Stromal cell of bone marrow (primary cell): Measurements from ENCODE around the gene TAAR1.
"Not testable (repeated sequence)": the region's sequence is repeated elsewhere in the genome, so short reads cannot be mapped to it uniquely, and the experiment has no call there.

Experiments
- DNase-seq: peaks from one replicate; pipeline ENCODE4 v3.0.0-alpha.2; 2012; ENCODE audit warnings: low read depth

Gene TAAR1

DNA sequence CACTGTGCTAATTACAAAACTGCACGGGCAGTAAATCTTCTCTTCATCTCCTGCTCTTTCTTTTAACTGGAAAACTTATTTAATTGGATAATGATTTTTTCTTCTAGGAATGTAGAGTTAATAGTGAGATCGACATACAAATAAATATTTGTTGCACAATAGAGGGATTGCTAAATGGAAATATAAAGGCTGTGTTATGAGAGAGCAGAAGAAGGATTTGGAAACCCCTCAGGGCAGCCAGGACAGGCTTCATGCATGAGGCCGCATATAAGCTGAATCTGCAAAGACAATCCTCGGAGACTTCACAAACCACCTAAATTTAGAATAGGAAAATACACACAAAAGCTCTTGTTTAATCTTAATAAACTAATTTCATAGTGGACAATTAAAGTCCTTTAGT, 2.9 kb upstream of the TAAR1 start:
- no peak for DNase-seq

DNA sequence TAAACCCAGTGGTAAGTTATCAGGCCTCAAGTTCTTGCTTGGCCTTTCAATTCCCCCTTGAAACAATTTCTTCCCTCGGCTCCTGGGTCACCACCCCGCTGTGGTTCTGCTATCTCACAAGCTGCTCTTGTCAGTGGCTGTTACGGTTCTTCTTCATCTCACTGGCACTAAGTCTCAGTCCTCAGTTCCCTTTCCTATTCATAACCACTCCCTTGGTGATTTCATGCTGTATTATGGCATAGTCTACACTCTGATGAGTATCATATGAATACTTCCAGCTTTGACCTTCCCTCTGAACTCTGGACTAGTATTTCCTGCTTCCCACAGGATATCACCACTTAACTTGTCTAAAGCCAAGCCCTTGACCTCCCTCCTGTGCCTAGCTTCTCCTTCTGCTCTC, 7.9 kb downstream of the TAAR1 start:
- DNase-seq, result no peak

DNA sequence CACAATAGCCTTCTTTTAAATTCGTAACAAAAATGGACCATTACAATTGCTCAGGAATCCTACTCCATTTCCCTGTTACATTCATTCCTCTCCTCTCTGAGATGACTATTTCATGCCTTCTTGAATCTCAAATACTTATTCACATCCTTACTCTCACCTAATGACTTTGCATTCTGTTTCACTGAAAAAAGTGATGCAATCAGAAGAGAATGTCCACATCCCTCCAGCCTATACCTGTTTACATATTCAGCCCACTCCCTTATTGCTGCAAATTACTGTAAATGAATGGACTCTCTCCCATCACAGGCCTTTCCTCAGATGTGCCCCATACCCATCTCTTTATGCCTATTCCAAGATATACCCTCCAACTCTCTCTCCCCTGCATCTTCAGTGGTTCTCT, 8.6 kb downstream of the TAAR1 start:
- DNase-seq, result no peak

DNA sequence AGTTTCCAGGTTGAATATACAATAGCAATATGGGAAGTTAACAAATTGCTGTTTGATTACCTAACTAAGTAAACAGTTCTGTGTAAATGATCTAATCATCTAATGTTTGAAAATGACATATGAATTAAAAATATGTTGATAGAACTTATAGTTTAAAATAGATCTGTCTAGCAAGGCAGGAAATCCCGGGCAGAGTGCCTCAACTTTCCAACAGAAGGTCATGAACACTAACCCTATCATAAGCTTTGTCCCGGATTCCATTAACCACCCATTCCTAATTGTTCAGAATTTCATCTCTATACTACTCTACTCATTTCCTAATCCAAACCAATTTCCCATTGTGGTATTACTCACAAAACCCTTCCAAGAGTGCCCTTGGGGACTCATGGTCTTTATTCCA, 10.2 kb downstream of the TAAR1 start:
- DNase-seq, result peak; percentile 43

DNA sequence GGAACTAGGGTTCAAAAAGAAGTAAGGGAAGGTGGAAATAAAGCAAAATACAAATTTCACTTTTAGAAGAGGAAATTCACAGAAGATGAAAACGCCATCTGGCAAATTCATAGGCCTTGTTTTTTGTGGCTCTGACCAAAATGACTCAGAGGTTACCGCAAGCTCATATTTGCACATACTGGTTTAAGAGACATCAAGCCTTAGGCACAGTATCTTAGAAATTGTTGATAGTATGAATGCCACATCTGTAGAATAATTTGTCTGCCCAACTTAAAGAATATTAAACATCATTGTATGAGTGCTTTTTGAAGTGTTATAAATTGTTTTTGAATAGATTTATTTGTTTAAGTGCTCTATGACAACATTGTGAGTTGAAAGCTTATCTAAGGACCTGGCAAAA, 10.6 kb downstream of the TAAR1 start:
- DNase-seq, result peak; percentile 59

DNA sequence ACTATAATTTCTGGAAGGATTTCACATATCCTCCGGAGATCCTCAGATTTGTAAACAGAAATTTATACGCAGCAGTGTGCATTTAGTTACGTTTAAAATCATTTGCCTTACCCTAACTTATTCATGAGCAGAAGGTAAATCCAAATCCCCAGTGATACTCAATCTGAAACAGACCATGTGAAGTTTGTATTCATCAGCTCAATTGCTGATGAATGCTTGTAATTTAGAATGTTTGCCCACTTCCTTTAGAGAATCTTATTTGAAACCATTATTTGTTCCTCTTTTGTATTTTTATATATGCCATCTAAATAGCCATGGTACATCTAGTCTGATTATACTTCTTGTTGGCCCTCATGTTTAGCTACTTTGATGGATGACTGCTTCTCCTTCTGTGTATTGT, 15.4 kb downstream of the TAAR1 start:
- DNase-seq, result no peak

DNA sequence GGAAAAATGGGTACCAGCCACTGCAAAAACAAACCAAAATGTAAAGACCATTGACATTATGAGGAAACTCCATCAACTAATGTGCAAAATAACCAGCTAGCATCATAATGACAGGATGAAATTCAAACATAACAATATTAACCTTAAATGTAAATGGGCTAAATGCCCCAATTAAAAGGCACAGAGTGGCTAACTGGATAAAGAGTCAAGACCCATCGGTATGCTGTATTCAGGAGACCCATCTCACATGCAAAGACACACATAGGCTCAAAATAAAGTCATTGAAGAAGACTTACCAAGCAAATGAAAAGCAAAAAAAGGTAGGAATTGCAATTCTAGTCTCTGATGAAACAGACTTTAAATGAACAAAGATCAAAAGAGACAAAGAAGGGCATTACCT, 21.8 kb downstream of the TAAR1 start:
- not testable (repeated sequence) for DNase-seq

DNA sequence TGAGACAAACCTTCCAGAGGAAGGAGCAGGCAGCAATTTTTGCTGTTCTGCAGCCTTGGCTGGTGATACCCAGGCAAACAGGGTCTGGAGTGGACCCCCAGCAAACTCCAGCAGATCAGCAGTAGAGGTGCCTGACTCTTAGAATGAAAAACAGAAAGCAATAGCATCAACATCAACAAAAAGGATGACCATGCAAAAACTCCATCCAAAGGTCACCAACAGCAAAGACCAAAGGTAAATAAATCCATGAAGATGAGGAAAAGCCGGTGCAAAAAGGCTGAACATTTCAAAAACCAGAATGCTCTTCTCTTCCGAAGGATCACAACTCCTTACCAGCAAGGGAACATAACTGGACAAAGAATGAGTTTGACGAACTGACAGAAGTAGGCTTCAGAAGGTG, 23.1 kb downstream of the TAAR1 start:
- not testable (repeated sequence) for DNase-seq

DNA sequence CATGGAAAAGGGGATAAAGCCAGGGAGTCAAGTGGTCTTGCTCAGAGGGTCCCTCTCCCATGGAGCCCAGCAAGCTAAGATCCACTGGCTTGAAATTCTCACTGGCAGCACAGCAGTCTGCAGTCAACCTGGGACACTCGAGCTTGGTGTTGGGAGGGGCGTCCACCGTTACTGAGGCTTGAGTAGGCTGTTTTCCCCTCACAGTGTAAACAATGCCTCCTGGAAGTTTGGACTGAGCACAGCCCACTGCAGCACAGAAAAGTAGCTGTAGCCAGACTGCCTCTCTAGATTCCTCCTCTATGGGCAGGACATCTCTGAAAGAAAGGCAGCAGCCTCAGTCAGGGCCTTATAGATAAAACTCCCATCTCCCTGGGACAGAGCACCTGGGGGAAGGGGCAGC, 23.7 kb downstream of the TAAR1 start:
- DNase-seq, result not testable (repeated sequence)

DNA sequence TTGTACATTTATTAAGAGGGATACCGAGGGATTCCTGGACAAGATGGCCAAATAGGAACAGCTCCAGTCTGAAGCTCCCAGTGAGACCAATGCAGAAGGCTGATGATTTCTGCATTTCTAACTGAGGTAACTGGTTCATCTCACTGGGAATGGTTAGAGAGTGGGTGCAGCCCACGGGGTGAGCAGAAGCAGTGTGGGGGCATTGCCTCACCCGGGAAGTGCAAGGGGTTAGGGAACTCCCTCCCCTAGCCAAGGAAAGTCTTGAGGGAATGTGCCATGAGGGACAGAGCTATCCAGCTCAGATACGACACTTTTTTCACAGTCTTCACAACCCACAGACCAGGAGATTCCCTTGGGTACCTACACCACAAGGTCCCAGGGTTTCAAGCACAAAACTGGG, 24.2 kb downstream of the TAAR1 start:
- no peak for DNase-seq

DNA sequence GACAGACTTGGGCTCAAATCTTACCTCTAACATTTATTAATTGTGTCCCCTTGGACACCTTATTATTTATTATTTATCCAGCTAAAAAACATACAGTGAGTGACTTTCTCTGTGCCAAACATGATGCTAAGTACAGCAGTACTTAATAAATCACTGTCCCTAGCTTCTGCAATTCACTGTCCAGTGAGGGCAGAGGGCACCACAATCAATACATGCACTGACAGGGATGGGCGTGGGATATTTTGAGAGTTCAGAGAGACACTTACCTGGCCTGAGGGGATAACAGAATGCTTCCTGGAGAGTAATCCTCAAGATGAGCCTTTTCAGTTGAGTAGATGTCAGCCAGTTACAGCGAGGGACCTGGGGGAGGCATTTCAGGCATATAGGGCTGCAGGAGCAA, 25.6 kb downstream of the TAAR1 start:
- DNase-seq, result no peak

DNA sequence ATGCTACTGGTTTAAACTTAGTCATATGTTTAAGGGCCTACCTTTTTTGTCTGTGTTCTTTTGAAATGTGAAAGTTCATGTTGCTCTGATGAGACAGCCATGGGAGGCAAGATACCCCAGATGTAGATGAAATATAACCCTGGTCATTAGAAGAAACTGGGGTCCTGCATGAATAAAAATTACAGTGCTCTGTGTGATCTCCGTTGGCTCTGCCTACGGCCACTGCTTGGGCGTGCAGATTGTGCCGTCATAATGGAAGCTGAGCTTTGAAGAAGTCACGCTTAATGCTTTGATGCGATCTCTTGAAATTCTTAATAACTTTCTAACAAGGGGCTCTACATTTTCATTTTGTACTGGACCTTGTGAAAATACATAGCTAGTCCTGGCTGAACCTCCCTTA, 34.8 kb downstream of the TAAR1 start, which contains the start of gene TAAR2:
Gene TAAR2, minus strand, starts transcription at position 101 of the 400 bp plus-strand sequence. Its CDS starts 0 bp downstream, at position 101.
- DNase-seq, result no peak

DNA sequence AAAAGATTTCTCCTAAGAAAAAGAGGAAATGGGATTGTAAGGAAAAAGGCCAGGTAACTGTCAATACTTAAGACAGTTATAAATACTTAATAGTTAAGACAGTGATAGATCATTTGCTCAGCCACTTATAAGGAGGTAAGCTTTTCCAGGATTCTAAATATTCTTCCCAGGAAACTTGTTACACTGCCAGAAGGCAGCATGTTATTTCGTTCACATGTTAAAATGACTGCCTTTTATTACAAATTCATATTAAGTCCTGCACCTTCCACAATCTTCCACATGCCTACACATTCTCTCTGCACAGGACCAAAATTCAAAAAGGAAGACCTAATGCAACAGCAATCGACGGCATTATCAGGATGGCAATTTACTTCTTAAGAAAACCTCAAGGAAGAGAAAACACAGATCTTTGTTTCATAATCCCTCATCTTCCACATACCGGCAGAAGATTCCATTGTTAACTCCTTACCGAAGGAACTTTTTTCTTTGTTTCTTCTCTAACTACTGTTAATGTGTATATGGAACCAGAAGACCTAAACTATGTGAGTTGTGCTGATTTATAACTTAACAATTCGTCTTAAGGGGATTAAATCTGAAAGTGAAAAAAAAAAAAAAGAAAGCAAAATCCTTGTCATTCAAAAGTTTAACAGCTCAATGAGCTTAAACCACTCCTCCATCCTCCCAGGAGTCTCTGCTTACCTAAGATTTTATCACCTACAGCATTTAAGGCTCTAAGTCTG, 35.7 kb downstream of the TAAR1 start:
- DNase-seq, result no peak

DNA sequence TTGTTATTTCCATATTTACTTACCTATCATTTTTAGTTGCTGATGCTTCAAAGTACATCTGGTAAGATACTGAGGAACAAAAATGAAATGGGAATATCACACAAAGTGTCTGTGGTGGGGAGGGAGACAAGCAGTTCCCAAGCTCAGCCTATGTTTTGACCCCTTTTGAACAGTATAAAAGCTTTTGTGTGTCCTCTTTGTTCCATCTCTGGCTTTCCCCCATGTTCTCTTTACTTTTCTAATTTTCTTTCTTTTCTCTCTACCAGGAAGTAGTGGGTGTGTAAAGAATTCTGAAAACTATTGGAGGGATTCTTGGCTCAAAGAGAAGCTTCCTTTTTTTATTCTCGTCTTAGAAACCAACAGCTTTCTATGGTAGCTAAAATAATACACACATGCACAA, 42.3 kb downstream of the TAAR1 start:
- DNase-seq, result no peak

DNA sequence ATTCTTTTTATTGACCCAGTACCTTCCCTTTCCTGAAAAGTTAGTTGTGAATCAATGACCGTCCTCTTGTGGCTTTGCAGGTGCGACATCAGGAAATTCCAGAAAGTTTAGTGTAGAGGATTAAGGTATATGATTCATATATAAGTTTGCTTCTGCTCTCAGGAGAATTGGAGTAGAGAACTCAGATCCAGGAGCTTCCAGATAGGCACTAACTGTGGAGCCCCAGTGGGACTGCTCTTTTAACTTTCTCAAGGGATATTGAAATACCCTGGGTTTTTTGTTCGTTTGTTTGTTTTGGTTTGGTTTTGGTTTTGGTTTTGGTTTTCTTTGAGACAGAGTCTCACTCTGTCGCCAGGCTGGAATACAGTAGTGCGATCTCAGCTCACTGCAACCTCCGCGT, 44.4 kb downstream of the TAAR1 start:
- DNase-seq, result no peak

DNA sequence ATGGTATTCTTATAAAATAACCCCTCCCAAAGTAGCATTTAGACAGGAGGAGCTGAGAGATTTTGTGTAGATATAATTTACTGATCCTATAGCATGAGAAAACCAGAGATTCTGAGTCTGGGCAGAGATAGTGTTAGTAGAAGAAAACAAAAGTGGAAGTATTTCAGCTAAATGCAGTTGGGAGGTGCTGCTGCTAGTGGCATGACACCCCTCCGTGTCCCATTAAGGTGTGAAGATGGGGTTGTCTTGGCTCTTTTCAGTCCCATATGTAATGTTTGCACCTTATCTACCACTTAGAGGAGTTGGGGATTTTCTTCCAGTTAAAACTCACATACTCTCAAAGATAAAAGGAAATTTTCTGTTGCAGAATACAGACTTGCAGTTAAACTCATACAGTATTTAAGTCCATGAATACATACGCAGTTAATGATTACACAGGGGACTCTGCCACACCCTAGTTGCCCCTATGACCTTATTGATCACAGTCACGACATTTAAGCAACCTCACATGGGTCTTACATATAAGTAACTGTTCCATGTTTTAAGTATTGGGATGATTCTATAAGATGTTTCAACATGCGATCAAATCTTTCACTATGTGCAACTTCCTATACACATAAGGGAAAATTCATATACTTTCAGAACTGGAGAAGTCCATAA, 46.4 kb downstream of the TAAR1 start:
- DNase-seq, result no peak

DNA sequence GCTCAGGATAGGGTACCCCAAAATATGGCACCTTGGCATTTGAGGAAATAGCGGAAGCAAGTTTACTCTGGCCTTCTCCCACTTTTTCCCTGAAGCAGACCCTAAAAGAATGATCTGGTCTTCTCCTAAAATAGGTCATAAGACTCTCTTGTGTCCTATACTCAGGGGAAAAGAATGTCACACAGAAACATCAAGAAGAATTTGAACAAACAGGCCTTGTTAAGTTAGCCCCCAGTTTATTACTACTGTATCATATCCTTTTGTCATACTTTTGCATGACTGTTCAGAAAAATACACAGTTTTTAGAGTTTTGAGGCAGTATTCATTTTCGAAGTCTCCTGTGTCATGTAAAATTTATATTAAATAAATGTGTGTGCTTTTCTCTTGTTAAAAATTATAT, 47.4 kb downstream of the TAAR1 start:
- no peak for DNase-seq

DNA sequence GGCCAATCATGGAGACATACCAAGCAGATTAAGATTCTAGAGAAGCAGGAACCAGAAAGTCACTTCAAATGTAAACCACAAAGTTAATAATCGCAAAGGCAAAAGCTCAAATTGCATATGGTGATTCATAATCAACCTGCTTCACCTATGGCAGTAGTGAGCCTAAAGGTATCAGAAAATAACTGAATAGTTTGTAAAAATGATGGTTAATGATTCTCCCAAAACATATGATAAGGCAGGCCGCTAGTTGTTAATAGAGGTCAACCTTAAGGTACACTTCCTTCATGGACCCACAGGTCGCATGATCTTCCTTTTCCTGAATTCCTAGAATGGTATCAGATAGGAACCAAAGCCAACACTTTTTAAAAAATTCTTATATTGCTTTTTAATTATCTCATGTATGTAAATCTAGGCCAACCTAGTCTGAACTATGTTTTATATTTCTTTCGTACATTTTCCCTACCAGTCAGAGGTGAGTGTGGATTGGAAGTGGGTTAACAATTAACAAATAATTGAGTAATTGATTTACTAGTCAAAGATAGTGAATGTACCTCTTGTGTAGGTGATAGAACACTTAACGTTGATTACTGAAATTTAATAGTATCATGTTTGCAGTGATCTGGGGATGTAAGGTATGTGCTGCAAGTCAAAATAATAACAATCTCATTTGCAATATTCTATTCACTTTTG, 51.3 kb downstream of the TAAR1 start:
- no peak for DNase-seq

DNA sequence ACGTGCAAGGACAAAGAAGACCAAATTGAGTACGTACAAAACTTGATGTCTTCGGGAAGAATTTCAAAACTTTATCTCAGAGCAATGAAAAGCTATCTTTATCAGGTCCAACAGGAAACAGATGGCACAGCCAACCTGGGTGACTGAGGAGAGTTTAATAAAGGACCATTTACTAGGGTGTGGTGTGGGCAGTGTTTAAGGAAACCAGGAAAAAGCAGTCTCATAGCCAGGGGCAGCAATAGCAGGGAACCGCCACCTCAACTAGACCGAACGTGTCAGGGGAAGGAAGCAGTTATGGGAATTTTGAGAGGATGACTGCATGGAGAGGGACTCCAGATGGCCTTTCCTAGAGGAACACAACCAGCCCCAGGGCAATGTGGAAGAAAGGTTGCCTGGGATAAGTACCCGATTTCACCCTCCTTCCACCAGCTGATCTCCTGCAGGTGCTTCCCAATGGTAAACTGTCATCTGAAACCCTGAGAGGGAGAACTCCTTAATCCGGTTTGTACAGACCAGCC, 54.3 kb downstream of the TAAR1 start:
- no peak for DNase-seq

DNA sequence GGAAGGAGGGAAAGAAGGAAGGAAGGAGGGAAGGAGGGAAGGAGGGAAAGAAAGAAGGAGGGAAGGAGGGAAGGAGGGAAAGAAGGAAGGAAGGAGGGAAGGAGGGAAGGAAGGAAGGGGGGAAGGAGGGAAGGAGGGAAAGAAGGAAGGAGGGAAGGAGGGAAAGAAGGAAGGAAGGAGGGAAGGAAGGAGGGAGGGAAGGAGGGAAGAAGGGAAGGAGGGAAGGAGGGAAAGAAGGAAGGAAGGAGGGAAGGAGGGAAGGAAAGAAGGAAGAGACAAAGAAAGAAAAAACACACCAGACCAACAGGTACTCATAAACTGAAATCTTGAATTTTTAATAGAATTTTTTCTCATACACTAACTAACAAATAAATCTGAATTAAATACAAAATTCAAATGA, 58.1 kb downstream of the TAAR1 start:
- DNase-seq, result not testable (repeated sequence)

DNA sequence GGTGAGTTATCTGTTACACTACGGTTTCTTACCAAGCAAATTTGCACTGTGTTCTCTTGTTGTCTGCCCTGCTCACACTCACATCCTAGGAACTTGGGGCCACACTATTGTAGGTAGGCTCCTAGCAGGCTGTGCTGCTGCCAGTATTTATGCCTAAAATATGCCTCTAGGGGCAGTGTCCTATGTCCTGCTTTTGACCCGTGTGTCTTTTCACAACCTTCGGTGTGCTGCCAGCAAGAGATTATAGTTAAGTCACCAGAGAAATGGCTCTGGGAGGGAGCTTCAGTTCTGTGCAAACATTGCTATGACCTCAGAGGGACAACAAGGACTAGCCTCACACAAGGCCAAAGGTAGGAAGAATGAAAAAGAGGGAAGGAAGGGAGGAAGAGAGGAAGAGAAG, 60.5 kb downstream of the TAAR1 start:
- DNase-seq, result no peak

DNA sequence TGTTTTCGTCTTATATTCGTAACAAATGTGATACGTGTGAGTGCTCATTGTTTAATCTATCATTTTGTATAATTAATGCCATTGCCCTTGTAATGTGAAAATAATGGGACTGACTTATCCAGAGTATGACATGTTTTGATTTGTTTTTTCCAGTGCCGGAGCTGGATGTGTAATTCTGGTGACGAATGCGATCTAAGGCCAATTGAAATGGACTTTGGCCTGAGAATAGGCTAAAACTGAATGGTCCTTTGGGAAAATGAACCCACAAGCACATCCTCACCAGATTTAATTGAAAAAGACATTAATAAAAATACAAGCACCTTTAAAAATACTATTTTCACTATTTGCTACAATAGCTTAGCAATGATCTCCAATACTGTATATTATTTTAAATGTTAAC, 62.8 kb downstream of the TAAR1 start:
- no peak for DNase-seq
